SIG-M5 treated with dmso at 0.1 percent for 504 hours (cell line): Measurements from ENCODE around the gene ABCE1.

Source experiments
- DNase-seq: peaks from one replicate; lab custom pipeline; 2025; ENCODE audit not compliant: unreplicated experiment; lab: John Stamatoyannopoulos, UW

The ABCE1 gene

DNA sequence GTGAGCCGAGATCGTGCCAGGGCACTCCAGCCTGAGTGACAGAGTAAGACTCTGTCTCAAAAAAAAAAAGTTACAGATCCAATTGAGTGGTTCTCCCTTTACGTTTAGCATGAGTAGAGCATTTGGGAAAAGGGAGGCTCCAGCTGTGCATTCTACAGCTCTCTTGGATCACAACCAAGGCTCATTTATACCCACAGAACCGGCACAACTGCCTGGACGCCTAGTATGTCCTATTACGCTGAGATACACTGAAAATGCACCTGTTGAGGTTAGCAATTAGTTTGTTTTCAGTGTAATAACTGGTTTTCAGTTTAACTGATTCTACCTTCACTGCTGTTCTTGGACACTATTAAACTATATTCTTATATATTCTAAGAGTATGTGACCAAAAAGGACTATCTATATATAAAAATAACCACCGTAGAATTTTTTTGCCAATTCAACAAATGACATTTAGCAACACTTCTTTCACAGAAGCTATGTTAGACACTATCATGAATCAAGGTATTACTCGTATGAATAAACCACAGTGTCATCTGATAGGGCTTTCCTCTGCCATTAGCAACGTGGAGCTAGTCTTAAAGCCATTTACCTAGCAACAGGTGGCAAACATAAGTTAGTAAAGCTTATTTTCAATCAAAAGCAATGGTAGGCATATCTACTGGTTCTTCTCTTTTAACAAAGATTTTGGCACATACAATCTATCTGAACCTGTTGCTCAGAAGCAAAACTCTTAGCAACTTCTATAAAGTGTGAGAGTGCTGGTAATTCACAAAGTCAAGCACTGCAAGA, 78.7 kb downstream of the ABCE1 start:
- DNase-seq = no peak

DNA sequence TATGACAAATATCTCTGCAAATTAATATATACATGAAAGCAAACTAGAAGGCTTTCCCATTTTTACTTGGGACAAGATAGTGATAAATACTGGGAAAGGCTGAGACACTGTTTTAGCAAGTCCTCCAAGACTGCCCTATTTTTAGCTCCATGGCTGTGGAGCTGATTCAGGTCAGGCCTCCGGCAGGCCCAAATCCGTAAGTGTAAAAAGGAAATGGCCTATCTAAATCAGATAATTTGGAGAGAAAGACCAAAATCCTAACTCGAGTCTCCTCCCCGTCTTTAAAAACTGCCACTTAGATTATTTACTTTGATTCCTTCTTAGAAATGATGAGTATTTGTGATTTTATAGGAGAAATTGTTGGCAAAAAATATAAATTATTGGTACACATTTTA, 79.4 kb downstream of the ABCE1 start:
- peak; percentile 51 for DNase-seq

DNA sequence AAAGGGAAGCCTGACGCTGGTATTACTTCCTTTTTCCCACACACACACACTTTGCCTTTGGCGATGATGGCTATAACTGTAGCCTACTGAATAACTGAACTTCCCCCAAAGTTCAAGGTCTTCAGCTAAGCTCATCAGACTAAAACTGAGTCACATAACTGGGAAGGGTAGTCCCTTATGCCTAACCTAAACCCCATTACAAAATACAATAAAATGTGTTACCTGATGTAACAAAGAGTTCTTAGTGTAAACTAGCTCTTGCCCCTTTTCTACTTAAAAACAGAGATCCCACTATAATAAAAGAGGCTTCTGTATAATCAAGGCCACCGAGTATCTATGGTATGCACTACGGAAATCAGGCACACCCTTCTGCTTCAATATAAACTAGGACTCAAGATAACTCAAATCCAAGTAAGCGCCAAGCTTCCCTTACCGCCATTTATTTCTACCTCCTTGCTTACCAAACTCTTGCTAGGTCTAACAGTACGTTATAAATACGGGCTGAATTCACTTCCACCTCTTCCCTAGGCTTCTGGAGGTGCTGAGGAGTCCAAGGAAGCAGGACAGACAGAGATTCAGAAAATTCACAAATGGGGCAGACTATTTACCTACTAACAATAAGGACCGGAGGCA, 79.9 kb downstream of the ABCE1 start:
- peak; percentile 76 for DNase-seq

DNA sequence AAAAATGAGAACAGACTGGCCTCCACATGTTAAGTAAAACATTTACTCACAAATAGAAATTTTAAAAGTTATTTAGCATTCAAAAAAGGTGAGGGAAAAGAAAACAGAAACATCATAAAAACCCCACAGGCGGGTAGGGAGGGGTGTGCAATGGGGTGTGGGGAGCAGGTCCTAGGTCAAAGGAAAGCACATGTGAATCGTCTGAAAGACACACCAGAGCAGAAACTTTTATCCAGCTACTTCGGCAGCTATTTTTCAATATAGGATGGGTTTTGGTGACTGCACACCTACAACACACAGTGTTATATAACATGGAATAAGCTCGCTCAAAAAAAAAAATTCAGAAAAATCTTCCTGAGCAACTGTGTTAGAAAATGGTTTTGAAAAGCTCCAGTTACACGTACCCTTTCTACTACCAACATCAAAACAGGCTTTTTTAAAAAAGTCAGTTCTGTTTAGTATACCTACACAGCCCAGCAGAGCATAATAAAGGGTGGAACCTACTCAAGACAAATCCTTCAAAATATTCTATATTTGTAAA, 80.7 kb downstream of the ABCE1 start:
- peak; percentile 13 for DNase-seq
